ENCODE measurements around the gene PRDM7.

The PRDM7 gene

GRCh38 chr16:90035902-90036301, 41.2 kb downstream of the PRDM7 start:
- DNase-seq (ENCODE audit: low read depth), result no peak
- no peak overlapping the region for H3K4me3 ChIP-seq (ENCODE audit: low read depth, low read length)
- no peak for TF ChIP-seq CTCF (IDR thresholded peaks at IDR 0.05; ENCODE audit: insufficient read depth, low read depth, low read length, missing control alignments)

- no peak for DNase-seq (ENCODE audit: low read depth)
- no peak for TF ChIP-seq CTCF (IDR thresholded peaks at IDR 0.05; ENCODE audit: insufficient read depth, low read depth, low read length, missing control alignments)
- H3K4me3 ChIP-seq (ENCODE audit: low read depth, low read length), result no peak overlapping the region
Measured at GRCh38 chr16:90034504-90034903, 42.6 kb downstream of the PRDM7 start.

- DNase-seq (ENCODE audit: low read depth), result no peak
- H3K4me3 ChIP-seq (ENCODE audit: low read depth, low read length), result no peak overlapping the region
- no peak for TF ChIP-seq CTCF (IDR thresholded peaks at IDR 0.05; ENCODE audit: insufficient read depth, low read depth, low read length, missing control alignments)
Measured at GRCh38 chr16:90033387-90033786, 43.7 kb downstream of the PRDM7 start.

GRCh38 chr16:90032674-90033331, 44.3 kb downstream of the PRDM7 start:
- H3K4me3 ChIP-seq (ENCODE audit: low read depth, low read length), result no peak overlapping the region
- DNase-seq (ENCODE audit: low read depth), result no peak
- TF ChIP-seq CTCF (IDR thresholded peaks at IDR 0.05; ENCODE audit: insufficient read depth, low read depth, low read length, missing control alignments), result no peak

- H3K4me3 ChIP-seq (ENCODE audit: low read depth, low read length), result no peak overlapping the region
- TF ChIP-seq CTCF (IDR thresholded peaks at IDR 0.05; ENCODE audit: insufficient read depth, low read depth, low read length, missing control alignments), result no peak
- DNase-seq (ENCODE audit: low read depth), result no peak
Measured at GRCh38 chr16:90031931-90032673, 45.0 kb downstream of the PRDM7 start.

GRCh38 chr16:90031186-90031930, 45.8 kb downstream of the PRDM7 start:
- DNase-seq (ENCODE audit: low read depth), result no peak
- TF ChIP-seq CTCF (IDR thresholded peaks at IDR 0.05; ENCODE audit: insufficient read depth, low read depth, low read length, missing control alignments), result no peak
- H3K4me3 ChIP-seq (ENCODE audit: low read depth, low read length), result no peak overlapping the region

Data from GM12865 (cell line).